ENCODE data around the gene GAST.

Gene GAST

GRCh38 chr17:41722231-41722630 lies 10.1 kb downstream of the GAST start:
- no peak for DNase-seq (ENCODE audit: low read depth)
- no peak overlapping the region for H3K4me3 ChIP-seq (ENCODE audit: low read depth, low read length)
- TF ChIP-seq, protein P1, sequence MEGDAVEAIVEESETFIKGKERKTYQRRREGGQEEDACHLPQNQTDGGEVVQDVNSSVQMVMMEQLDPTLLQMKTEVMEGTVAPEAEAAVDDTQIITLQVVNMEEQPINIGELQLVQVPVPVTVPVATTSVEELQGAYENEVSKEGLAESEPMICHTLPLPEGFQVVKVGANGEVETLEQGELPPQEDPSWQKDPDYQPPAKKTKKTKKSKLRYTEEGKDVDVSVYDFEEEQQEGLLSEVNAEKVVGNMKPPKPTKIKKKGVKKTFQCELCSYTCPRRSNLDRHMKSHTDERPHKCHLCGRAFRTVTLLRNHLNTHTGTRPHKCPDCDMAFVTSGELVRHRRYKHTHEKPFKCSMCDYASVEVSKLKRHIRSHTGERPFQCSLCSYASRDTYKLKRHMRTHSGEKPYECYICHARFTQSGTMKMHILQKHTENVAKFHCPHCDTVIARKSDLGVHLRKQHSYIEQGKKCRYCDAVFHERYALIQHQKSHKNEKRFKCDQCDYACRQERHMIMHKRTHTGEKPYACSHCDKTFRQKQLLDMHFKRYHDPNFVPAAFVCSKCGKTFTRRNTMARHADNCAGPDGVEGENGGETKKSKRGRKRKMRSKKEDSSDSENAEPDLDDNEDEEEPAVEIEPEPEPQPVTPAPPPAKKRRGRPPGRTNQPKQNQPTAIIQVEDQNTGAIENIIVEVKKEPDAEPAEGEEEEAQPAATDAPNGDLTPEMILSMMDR (IDR thresholded peaks at IDR 0.05; ENCODE audit: control insufficient read depth, extremely low read depth, insufficient read depth), result no peak

- H3K4me3 ChIP-seq (ENCODE audit: low read depth, low read length), result no peak overlapping the region
- TF ChIP-seq, protein P1 (IDR thresholded peaks at IDR 0.05; ENCODE audit: control insufficient read depth, extremely low read depth, insufficient read depth), result no peak
- DNase-seq (ENCODE audit: low read depth), result no peak
Observed at GRCh38 chr17:41723801-41724475, 11.8 kb downstream of the GAST start.

DNA sequence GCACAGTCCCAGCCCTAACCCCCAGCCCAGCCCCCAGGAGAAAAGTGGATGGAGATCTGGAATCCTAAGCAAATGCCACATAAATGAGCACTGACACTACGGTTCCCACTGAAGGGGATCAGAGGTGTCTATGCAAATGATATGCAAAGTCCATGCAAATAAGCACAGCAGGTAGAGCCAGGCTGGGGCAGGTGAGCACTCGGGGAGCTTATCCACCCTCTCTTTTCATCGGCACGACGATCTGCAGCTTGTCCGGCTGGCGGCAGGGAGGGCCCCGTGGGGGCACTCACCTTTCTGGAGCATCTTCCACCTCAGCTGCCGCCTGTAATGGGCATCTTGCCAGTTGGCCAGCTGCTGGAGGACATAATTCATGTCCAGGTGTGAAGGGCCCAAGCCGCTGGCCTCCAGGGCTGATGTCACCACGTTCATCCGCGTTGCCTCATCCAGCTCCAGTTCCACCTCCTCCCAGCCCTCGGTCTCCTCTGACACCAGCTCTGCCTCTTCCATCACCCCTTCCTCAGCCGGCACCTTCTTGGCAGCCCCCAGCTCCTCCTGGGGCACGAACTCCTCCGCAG lies 12.4 kb downstream of the GAST start:
- DNase-seq (ENCODE audit: low read depth), result no peak
- H3K4me3 ChIP-seq (ENCODE audit: low read depth, low read length), result no peak overlapping the region
- TF ChIP-seq, protein P1 (IDR thresholded peaks at IDR 0.05; ENCODE audit: control insufficient read depth, extremely low read depth, insufficient read depth), result no peak

- DNase-seq (ENCODE audit: low read depth), result no peak
- TF ChIP-seq, protein P1 (IDR thresholded peaks at IDR 0.05; ENCODE audit: control insufficient read depth, extremely low read depth, insufficient read depth), result no peak
- H3K4me3 ChIP-seq (ENCODE audit: low read depth, low read length), result no peak overlapping the region
Observed at GRCh38 chr17:41725134-41725533, 13.0 kb downstream of the GAST start.

- H3K4me3 ChIP-seq (ENCODE audit: low read depth, low read length), result no peak overlapping the region
- TF ChIP-seq, protein P1 (IDR thresholded peaks at IDR 0.05; ENCODE audit: control insufficient read depth, extremely low read depth, insufficient read depth), result no peak
- DNase-seq (ENCODE audit: low read depth), result no peak
Observed at GRCh38 chr17:41728056-41728455, 15.9 kb downstream of the GAST start.

GRCh38 chr17:41730479-41730878 lies 18.3 kb downstream of the GAST start:
- TF ChIP-seq, protein P1 (IDR thresholded peaks at IDR 0.05; ENCODE audit: control insufficient read depth, extremely low read depth, insufficient read depth), result no peak
- H3K4me3 ChIP-seq (ENCODE audit: low read depth, low read length), result no peak overlapping the region
- DNase-seq (ENCODE audit: low read depth), result no peak

DNA sequence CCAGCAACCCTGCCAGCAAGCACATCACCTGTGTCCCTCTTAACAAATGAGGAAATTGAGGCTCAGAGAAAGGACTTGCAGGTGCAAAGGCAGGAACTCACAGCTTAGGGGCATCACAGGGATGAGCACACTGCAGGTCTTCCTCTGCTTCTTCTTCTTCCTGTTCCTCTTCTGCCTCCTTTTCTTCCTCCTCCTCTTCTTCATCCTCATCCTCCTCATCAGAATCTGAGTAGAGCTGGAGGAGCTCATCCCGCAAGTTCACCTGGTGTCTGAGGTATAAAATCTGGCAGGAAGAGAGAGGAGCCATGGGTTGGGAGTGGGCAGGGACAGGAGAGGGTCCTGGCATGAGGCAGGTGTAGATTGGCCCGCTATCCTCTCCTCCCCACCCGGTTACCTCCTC lies 19.7 kb downstream of the GAST start:
- no peak overlapping the region for H3K4me3 ChIP-seq (ENCODE audit: low read depth, low read length)
- DNase-seq (ENCODE audit: low read depth), result no peak
- TF ChIP-seq, protein P1 (IDR thresholded peaks at IDR 0.05; ENCODE audit: control insufficient read depth, extremely low read depth, insufficient read depth), result no peak
